Stomach (tissue), 4 donors: ENCODE data around the gene RNF130.

Experiments used
- CTCF ChIP-seq, 7 experiments: fragments of 450-650 bp in 4 of 7; fragments of 200-600 bp in 3 of 7; sonication (generic) in 3 of 7; IDR thresholded peaks; one replicate each; pipeline ENCODE4 v1.5.1; 2016 to 2019; ENCODE audit warnings: antibody characterized with exemption in 7 of 7, control low read depth in 2 of 7, mild to moderate bottlenecking in 1 of 7
- EP300 ChIP-seq: sonication (generic); formaldehyde crosslinking; IDR thresholded peaks from one replicate; pipeline ENCODE4 v1.6.1; 2017; ENCODE audit warnings: antibody characterized with exemption

GRCh38 chr5:180050121-180050940, 21.2 kb downstream of the RNF130 start:
- no peak for TF ChIP-seq CTCF (IDR thresholded peaks at IDR 0.05)
- TF ChIP-seq EP300: no peak
